K562 (cell line): ENCODE measurements around the gene ZNF335. TPM values are rescaled to one million over a fixed set of nuclear protein-coding genes. Genes with fewer than 3 reads are reported as not detected.

ENCODE experiments used
- DDX20 ChIP-seq: fragments of 450-650 bp; IDR thresholded peaks from 2 replicates; pipeline ENCODE4 v1.6.1; 2016; ENCODE audit warnings: missing genetic modification characterization, low read depth, mild to moderate bottlenecking, missing compliant biosample characterization, moderate library complexity
- HOXB6 ChIP-seq: fragments of 250-450 bp; sonication (Bioruptor Pico); IDR thresholded peaks from 2 replicates; pipeline ENCODE4 v1.5.1; 2022; ENCODE audit warnings: mild to moderate bottlenecking, borderline replicate concordance
- KLF13 ChIP-seq: fragments of 450-650 bp; IDR thresholded peaks from 2 replicates; pipeline ENCODE4 v1.6.1; 2016; ENCODE audit warnings: missing genetic modification characterization, low read depth, mild to moderate bottlenecking, missing compliant biosample characterization, moderate library complexity, borderline replicate concordance
- MTA2 ChIP-seq: fragments of 450-650 bp; IDR thresholded peaks from 2 replicates; pipeline ENCODE4 v1.6.1; 2016; ENCODE audit warnings: low read depth
- PYGO2 ChIP-seq: fragments of 450-650 bp; IDR thresholded peaks from 2 replicates; pipeline ENCODE4 v1.6.1; 2016; ENCODE audit warnings: mild to moderate bottlenecking, missing genetic modification characterization, moderate library complexity, missing compliant biosample characterization
- RUNX1 ChIP-seq: sonication (generic); IDR thresholded peaks from 2 replicates; pipeline ENCODE4 v1.6.1; 2016; ENCODE audit warnings: antibody characterized with exemption, low read depth
- TAL1 ChIP-seq: fragments of 450-650 bp; IDR thresholded peaks from 2 replicates; pipeline ENCODE4 v1.6.1; 2016; ENCODE audit warnings: mild to moderate bottlenecking
- TEAD1 ChIP-seq, 2 experiments: fragments of 450-650 bp in 1 of 2; sonication (generic) in 1 of 2; formaldehyde crosslinking; IDR thresholded peaks; 2 replicates each; pipeline versions ENCODE4 v1.4.0 to v1.8.0; 2020 to 2022; ENCODE audit warnings: mild to moderate bottlenecking in 2 of 2, missing genetic modification reagents in 1 of 2
- THAP7 ChIP-seq: fragments of 250-450 bp; sonication (Bioruptor Pico); IDR thresholded peaks from 2 replicates; pipeline ENCODE4 v1.5.0; 2021
- U2AF2 ChIP-seq: fragments of 200-400 bp; formaldehyde crosslinking; optimal IDR thresholded peaks from 2 replicates; pipeline ENCODE3; 2017; ENCODE audit warnings: low read depth, mild to moderate bottlenecking, low read length
- ZNF232 ChIP-seq: sonication (generic); formaldehyde crosslinking; IDR thresholded peaks from 2 replicates; pipeline ENCODE4 v1.8.0; 2022; ENCODE audit warnings: mild to moderate bottlenecking, missing genetic modification reagents
- ZNF318 ChIP-seq, 2 experiments: fragments of 450-650 bp; IDR thresholded peaks; 2 replicates each; pipeline ENCODE4 v1.6.1; 2016; ENCODE audit warnings: mild to moderate bottlenecking in 2 of 2, borderline replicate concordance in 1 of 2, low read depth in 1 of 2, moderate library complexity in 1 of 2
- ZNF699 ChIP-seq: fragments of 250-450 bp; sonication (Bioruptor Pico); IDR thresholded peaks from 2 replicates; pipeline ENCODE4 v1.8.0; 2021; ENCODE audit warnings: mild to moderate bottlenecking, moderate library complexity; ENCODE audit not compliant: insufficient replicate concordance
- ZSCAN29 ChIP-seq: fragments of 450-650 bp; IDR thresholded peaks from 2 replicates; pipeline ENCODE4 v1.6.1; 2017
- polyA plus RNA-seq, 8 experiments: library from polyadenylated mRNA; depleted of rRNA in 4 of 8; stranded (reverse) in 5 of 8; unstranded in 3 of 8; fragments of >200 nt; fragmentation: Nextera tagmentation in 2 of 8; fragmentation: Illumina TruSeq in 1 of 8; extraction: Ambion mirVana in 2 of 8; extraction: Trizol in 1 of 8; gene quantifications; 2 replicates each; pipeline versions ENCODE4 v1.2.1 to v1.2.3, GENCODE V29; 2011 to 2014; ENCODE audit warnings: inconsistent platforms in 1 of 8, missing spikeins in 1 of 8
- total RNA-seq, 7 experiments: library from RNA; depleted of rRNA in 6 of 7; stranded (reverse); fragments of >200 nt in 6 of 7; fragmentation: Illumina TruSeq in 2 of 7; extraction: Trizol in 2 of 7; gene quantifications; 2 replicates each; pipeline versions ENCODE4 v1.2.1 to v1.2.3, GENCODE V29; 2011 to 2021; ENCODE audit warnings: low replicate concordance in 1 of 7

Gene ZNF335
- total and polyA plus RNA-seq, 9 of the 15 experiments (the other 6 are each of a cell fraction or from before 2014, with no cell fraction given): 0.39 to 16.0 (median 7.6) TPM

- TF ChIP-seq DDX20 (no peak), RUNX1 (no peak), ZNF232 (CRISPR knock-in tag) (no peak), PYGO2 (tag) (no peak), TEAD1 (CRISPR knock-in tag; IDR thresholded peaks at IDR 0.05) (no peak), THAP7 (CRISPR knock-in tag) (no peak), KLF13 (tag) (no peak), ZNF318 (IDR thresholded peaks at IDR 0.05; ENCODE audit: borderline replicate concordance in 1 of 2, low read depth in 1 of 2) (no peak), HOXB6 (CRISPR knock-in tag) (no peak), U2AF2 (no peak), ZNF699 (CRISPR knock-in tag) (no peak), MTA2 (0 out of 2 replicates have a peak, but pooled peaks have one; percentile 9), TAL1 (no peak), ZSCAN29 (no peak)
Measured at GRCh38 chr20:45972500-45973183, 639 bp upstream of the ZNF335 start (continued).
